ENCODE measurements around the gene SCN5A. TPM values are rescaled to one million over a fixed set of nuclear protein-coding genes. Genes with fewer than 3 reads are reported as not detected.

Gene SCN5A
- total and polyA plus RNA-seq, 2 of the 8 experiments (the other 6 are each of a cell fraction or from before 2014, with no cell fraction given): 4.8 to 11.4 TPM

DNA sequence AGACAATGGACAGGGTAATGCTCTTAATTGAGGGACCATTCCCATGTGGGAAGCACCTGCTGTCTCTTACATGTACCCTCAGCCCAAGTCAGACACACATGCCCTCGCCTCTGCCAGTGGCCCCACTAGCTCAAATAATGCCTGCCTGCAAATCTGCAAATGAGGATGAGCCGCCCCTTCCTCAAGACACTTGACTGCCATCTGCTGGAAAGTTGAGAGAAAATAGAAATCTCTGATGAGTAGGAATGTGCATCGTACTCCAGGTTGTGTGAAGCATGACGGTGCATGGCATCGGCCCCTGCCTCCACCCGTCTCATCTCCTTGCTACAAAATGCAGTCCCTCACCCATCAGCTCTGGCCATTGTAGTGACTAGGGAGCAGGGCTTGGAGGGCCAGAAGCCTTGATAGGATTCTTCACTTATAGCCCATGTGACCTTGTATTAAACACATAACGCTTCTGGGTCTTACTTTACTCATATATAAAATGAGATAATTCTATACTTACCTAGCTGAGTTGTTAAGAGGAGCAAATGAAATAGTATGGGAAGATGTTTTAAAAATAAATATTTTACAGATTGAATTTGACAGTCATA is 6.3 kb upstream of the SCN5A start:
- FAIRE-seq (peak; percentile 81), DNase-seq (ENCODE audit: low read depth in 1 of 2, low spot score in 2 of 2) (no peak)
- Histone ChIP-seq H3K18ac (ENCODE audit: extremely low read depth, low read length) (no peak overlapping the region; the same call in 1 of the 2 replicates), H2BK20ac (ENCODE audit: low read length) (no peak overlapping the region), H2BK5ac (ENCODE audit: low read depth, low read length) (no peak overlapping the region), H3K9me3 (ENCODE audit: insufficient read depth in 2 of 2, low read depth in 1 of 2, low read length in 1 of 2) (no peaks in the 10 kb centered on the region), H3K36me3 (ENCODE audit: control insufficient read depth in 2 of 4, insufficient read depth in 4 of 4, low read length in 3 of 4) (no peaks in the 10 kb centered on the region), H3K4me1 (replicated peaks in 1 of 4; ENCODE audit: control insufficient read depth in 3 of 4, insufficient read depth in 4 of 4, low read length in 3 of 4) (peaks cover 0 to 14% (median 4%) of the 10 kb centered on the region in 4 experiments; a peak in 3 of 7 replicates), H3K56ac (replicated peaks; ENCODE audit: insufficient read length, low read depth, low read length) (no peak overlapping the region), H3K79me1 (ENCODE audit: low read depth, low read length) (no peaks in the 10 kb centered on the region), H3K23ac (ENCODE audit: insufficient read length) (no peak overlapping the region), H3K23me2 (ENCODE audit: low read depth, low read length) (no peaks in the 10 kb centered on the region), H3K9ac (replicated peaks in 1 of 4; ENCODE audit: extremely low read depth in 1 of 4, low read depth in 3 of 4, low read length in 3 of 4) (no peak overlapping the region), H2BK120ac (replicated peaks; ENCODE audit: low read depth, low read length) (no peak overlapping the region), H2AFZ (ENCODE audit: low read length) (0 out of 2 replicates have a peak overlapping the region, but pooled peaks have one; percentile 18), H2BK15ac (ENCODE audit: low read length) (no peak overlapping the region), H4K20me1 (replicated peaks in 1 of 2; ENCODE audit: control insufficient read depth in 1 of 2, insufficient read depth in 2 of 2, low read length in 2 of 2) (peaks cover 0 to 1% of the 10 kb centered on the region in 2 experiments), H2AK5ac (ENCODE audit: low read depth, low read length) (no peak overlapping the region), H3K4me3 (ENCODE audit: extremely low read depth in 1 of 4, insufficient read depth in 2 of 4, low read depth in 3 of 4, low read length in 4 of 4) (no peak overlapping the region), H3K14ac (ENCODE audit: insufficient read length) (no peak overlapping the region), H4K91ac (replicated peaks; ENCODE audit: insufficient read length, low read length) (no peak overlapping the region), H2BK12ac (ENCODE audit: low read depth, low read length) (peak overlapping the region; percentile 80; the same call in 1 of the 2 replicates), H3K4ac (replicated peaks; ENCODE audit: insufficient read length, low read depth, low read length) (no peak overlapping the region), H3K4me2 (ENCODE audit: insufficient read depth in 1 of 2, low read depth in 2 of 2, low read length in 2 of 2) (no peak overlapping the region), H4K5ac (ENCODE audit: insufficient read length, low read depth, low read length) (no peak overlapping the region), H3K27ac (ENCODE audit: low read depth, low read length) (no peak overlapping the region), H3K79me2 (ENCODE audit: control insufficient read depth in 1 of 2, insufficient read depth in 2 of 2, low read length in 2 of 2) (no peaks in the 10 kb centered on the region), H4K8ac (ENCODE audit: extremely low read depth, insufficient read depth, low read length) (no peak overlapping the region), H3K27me3 (replicated peaks in 1 of 4; ENCODE audit: control insufficient read depth in 3 of 4, extremely low read depth in 1 of 4, insufficient read depth in 3 of 4, low read length in 3 of 4) (peaks cover 0 to 18% (median 6%) of the 10 kb centered on the region in 4 experiments; a peak in 4 of 7 replicates)
- POLR2A ChIA-PET (ENCODE audit: partially characterized antibody): interaction anchor here (0.7 to 0.8 kb wide), 2 partner anchors 19 to 160 kb away, joined by 3 read pairs; partner anchors contain the start of gene EXOG
- 37% methylated on average over 7 of the region's 7 CpGs; no CpG with 5 or more reads in 1 of the 2 experiments for WGBS, 2 experiments (ENCODE audit: extremely low coverage in 1 of 2, insufficient coverage in 1 of 2, insufficient read length in 1 of 2, insufficient replicate concordance in 2 of 2, low coverage in 1 of 2, low lambda C conversion rate in 2 of 2, missing lambda C conversion rate in 1 of 2)
- CTCF ChIA-PET (ENCODE audit: partially characterized antibody): interaction anchor here (0.6 to 14.0 kb wide), 50 partner anchors 10 to 953 kb away, joined by 3 to 506 read pairs (median 4); partner anchors contain the start of genes EXOG and SCN5A
- TF ChIP-seq, protein P1, sequence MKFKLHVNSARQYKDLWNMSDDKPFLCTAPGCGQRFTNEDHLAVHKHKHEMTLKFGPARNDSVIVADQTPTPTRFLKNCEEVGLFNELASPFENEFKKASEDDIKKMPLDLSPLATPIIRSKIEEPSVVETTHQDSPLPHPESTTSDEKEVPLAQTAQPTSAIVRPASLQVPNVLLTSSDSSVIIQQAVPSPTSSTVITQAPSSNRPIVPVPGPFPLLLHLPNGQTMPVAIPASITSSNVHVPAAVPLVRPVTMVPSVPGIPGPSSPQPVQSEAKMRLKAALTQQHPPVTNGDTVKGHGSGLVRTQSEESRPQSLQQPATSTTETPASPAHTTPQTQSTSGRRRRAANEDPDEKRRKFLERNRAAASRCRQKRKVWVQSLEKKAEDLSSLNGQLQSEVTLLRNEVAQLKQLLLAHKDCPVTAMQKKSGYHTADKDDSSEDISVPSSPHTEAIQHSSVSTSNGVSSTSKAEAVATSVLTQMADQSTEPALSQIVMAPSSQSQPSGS (IDR thresholded peaks at IDR 0.05; ENCODE audit: low read length): no peak
- TF ChIP-seq ASH2L (IDR thresholded peaks at IDR 0.05; ENCODE audit: low read length) (peak; percentile 20), TEAD4 (IDR thresholded peaks at IDR 0.05; ENCODE audit: low read depth, low read length) (peak; percentile 47; the same call in 1 of the 2 replicates), TAF1 (IDR thresholded peaks at IDR 0.05; ENCODE audit: low read depth, low read length) (no peak), MAFK (IDR thresholded peaks at IDR 0.05; ENCODE audit: low read depth, low read length) (peak; percentile 77; the same call in 1 of the 2 replicates)
- TF ChIP-seq, protein P2, sequence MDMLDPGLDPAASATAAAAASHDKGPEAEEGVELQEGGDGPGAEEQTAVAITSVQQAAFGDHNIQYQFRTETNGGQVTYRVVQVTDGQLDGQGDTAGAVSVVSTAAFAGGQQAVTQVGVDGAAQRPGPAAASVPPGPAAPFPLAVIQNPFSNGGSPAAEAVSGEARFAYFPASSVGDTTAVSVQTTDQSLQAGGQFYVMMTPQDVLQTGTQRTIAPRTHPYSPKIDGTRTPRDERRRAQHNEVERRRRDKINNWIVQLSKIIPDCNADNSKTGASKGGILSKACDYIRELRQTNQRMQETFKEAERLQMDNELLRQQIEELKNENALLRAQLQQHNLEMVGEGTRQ (IDR thresholded peaks at IDR 0.05; ENCODE audit: low read length): no peak
- TF ChIP-seq, protein P3, sequence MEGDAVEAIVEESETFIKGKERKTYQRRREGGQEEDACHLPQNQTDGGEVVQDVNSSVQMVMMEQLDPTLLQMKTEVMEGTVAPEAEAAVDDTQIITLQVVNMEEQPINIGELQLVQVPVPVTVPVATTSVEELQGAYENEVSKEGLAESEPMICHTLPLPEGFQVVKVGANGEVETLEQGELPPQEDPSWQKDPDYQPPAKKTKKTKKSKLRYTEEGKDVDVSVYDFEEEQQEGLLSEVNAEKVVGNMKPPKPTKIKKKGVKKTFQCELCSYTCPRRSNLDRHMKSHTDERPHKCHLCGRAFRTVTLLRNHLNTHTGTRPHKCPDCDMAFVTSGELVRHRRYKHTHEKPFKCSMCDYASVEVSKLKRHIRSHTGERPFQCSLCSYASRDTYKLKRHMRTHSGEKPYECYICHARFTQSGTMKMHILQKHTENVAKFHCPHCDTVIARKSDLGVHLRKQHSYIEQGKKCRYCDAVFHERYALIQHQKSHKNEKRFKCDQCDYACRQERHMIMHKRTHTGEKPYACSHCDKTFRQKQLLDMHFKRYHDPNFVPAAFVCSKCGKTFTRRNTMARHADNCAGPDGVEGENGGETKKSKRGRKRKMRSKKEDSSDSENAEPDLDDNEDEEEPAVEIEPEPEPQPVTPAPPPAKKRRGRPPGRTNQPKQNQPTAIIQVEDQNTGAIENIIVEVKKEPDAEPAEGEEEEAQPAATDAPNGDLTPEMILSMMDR (IDR thresholded peaks at IDR 0.05; ENCODE audit: control extremely low read depth in 1 of 3, insufficient read depth in 1 of 3, low read depth in 1 of 3, low read length in 3 of 3): peak; percentile 24 to 76 (median 72)
